Activated T-cell treated with anti-CD3 and anti-CD28 coated beads for 1 hour (primary cell): Measurements from ENCODE around the gene C1orf226.

Experiments
- DNase-seq: peaks from one replicate; pipeline ENCODE4 v3.0.0-alpha.2; 2020; ENCODE audit warnings: low read depth

The C1orf226 gene

DNA sequence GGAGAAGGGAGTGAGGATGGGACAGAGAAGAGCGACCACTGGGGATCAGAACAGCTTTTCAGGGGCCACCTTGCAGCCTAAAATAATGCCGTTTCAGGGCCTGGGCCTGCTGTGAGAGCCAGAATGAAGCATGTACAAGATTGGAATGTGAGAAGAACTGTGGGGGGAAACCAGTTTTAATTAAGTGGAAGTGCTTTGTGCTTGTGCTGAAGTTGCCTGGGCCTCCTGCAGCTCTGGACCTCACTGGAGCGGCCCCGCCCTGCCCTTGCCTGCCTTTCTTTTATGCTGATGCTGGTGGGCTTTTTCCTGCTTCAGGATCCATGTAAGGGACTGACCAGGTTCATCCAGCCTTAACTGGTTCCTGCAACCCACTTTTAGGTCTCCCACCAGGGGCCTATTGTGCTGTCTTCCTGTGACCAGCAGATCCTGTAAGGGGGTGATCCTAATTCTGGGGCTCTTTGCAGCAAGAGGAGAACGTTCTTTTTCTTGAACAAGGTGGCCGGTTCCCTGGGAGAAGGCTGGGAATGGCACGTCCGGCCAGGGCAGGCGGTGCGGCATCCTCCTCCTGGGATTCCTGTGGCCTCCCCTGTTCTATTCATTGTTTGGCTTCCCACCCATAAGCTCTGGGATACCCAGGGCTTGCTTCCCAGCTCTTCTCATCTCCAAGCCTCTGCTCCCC, 3.2 kb downstream of the C1orf226 start:
- no peak for DNase-seq

GRCh38 chr1:162385280-162385623, 3.7 kb downstream of the C1orf226 start:
- DNase-seq, result no peak

DNA sequence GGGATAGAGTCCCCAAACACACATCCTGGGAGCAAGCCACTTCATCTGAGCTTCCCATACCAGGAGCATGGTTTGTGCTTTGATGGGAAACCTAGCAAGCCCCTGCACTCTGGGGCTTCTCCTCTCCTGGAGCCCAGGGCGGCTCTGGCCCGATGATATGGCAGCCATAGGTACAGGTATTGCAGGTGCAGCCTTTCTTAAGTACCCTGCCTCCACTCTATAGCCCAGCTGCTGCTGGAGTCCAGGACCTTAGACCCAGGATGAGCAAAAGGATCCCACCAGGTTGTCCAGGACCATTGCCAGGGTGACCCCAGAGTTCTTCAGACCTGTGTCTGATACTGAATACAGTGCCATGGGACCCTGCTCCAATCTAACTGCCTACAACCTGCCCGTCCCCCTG, 4.2 kb downstream of the C1orf226 start:
- DNase-seq, result no peak

DNA sequence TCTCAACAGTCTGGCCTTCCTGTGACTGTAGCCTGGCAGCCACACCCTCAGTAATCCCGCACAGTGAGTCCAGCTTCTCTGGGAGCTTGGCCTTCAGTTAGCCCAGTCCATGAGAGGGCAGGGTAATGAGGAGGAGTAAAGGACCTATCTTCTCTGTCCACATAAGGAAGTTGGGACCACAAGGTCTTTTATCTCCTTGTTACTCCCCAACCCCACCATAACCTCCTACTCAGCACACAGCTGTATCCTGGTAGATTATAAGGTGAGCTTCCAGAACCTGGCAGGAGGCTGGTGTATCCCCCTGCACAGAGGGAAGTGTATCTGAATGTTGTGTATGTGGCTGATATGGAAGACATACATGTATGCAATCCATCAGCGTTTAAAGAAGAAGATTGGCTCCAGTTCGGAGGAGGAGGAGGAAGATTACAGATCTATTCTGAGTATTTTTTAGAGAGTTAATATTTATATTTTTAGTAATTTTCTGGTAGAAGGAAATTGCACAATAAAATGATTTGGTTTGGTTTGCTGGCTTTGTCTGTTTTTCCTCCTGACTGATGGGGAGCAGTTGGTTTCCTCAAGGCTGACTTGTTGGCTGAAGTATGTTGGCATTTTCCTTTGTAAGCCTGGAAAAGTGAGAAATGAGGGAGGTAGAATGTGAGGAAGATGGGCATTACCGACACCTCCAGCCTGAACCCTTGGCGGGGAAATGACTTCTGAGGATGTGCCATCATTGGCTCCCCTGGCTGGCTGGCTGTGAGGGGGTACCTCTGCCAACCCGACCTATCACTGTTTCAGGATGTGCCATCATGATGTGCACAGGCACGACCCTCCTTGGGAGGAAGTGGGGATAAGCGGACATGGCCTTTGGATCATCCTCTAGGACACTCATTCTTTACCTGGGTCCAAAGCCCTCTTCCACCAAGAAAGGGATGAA, 5.0 kb downstream of the C1orf226 start:
- DNase-seq, result no peak

DNA sequence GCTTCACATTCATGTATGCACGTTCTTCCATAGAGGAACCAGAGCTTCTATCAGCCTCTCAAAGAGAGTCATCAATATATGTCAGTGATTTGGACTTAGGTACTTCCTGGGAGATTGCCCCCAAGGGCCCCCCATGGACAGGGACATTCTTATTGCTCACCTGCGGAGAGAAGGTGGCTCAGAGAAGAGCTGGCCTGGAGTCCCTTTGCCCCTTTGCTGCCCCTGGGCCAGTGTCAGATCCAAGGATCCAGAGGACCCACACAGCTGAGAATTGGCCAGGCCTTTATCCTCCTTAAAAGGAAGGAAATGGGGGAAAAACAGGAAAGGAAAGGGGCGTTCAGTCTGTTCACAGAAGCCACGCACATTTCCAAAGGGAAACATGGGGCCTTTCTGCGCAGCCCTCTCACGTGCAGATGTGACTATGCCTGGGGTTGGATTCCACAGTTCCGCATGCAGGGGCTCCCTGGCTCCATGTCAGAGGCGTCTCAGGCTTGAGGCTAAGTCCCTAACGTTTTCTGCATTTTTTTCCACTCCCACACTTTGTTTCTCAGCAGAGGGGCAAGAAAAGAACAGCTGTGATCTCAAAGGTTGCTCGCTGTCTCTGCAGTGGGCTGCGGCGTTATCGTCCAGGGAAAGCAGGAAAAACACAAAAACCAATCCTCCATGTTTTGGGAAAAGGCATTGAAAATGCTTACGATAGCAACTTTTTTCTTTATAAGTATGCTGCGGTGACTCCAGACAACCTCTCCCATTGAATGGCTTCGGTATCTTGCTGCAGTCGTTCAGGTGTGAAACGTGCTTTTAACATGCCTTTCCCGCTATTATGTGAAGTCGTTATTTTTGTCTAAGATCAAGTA, 5.9 kb downstream of the C1orf226 start:
- DNase-seq, result no peak

DNA sequence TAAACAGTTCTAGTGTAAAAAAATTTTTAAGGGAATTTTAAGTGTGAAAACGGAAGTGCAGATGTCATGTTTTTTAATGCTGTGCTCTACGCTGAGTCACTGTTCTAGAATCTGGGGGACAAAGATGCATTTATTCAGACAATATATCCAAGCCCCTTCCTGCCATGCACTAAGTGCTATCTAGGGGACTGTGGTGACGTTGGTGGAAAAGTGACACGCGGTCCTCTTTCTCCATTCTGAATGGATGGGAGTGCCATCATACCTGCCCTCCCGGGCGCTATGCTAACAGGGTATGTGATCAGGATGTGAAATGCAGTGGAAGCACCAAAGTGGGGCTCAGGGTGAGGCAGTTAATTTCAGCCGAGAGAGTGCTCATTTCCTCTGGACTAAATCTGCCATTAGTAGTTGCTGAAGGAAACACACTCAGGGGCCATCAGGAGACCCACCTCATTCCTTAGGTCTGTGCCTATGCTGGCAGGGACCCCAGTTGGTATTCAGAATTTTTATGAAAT, 6.6 kb downstream of the C1orf226 start:
- no peak for DNase-seq

DNA sequence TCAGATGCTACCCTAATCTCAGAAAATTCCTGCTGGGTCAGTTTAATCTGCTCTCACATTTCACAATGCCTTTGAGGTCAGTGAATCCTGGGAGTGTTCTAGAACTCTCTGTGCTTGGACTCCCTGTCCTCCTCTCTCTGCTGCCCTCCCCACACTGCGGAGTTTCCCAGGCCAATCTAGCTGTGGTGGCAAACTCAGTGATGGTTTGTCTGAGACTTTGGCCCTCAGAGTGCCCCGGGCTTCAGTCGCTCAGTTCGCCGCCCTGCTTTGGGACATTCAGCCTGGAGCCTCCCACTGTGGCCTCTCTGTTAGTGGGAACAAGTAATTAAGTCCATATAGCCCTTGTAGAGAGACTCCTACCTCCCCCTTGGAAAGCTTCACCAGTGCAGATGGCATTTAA, 7.1 kb downstream of the C1orf226 start:
- no peak for DNase-seq

GRCh38 chr1:162389021-162389818, 7.7 kb downstream of the C1orf226 start:
- DNase-seq, result no peak

DNA sequence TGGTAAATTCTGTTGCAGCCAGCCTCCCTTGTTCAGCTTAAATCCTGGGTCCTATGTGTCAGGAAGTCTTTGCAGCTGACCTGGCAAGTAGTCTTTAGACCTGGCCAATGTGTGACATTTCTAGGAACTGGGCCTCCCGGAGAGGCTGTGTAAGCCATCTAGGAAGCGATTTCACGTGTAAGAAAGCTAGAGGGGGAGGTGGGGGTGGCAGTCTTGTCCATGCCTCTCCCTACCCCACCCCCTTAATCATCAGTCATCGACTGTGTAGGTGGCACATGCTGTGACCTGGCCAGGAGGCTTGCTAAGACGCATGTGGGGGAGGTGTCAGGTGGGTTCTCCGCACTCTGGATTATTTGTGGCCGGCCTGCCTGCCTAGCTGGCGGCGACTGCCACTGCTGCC, 8.4 kb downstream of the C1orf226 start:
- no peak for DNase-seq

DNA sequence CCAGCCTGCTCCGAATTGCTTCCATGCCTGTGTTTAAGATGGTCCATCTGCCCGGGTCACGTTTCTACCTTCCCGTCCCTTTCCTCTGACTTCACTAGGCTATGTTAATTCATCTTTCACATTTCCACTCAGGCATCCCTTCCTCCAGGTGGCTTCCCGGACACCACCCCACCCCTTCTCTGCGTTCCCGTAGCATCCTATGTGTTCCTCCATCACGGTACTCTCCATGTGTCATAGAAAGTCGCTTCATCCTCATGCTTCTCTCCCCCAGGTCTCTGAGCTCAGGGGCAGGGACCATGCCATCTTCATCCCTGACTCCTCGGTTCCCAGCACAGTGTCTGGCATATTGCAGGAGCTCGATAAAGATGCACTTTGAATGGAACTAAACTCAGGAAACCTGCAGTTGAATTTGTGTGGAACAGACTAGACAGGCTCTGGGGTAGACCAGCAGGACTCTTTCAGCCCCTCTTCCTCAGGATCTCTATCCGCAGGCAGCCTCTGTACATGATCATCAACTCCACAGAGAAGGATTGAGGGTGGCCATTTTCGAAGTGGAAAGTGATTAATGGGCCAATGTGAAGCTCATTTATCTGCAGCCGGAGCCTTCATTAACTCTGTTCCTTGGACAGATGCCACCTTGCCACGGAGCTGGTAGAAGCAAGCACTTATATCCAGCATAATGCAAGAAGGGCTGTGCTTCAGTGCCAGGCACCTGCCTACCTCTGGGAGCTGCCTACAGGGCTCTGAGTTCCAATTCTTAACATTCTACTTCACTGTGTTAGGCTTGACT, 9.1 kb downstream of the C1orf226 start:
- no peak for DNase-seq

DNA sequence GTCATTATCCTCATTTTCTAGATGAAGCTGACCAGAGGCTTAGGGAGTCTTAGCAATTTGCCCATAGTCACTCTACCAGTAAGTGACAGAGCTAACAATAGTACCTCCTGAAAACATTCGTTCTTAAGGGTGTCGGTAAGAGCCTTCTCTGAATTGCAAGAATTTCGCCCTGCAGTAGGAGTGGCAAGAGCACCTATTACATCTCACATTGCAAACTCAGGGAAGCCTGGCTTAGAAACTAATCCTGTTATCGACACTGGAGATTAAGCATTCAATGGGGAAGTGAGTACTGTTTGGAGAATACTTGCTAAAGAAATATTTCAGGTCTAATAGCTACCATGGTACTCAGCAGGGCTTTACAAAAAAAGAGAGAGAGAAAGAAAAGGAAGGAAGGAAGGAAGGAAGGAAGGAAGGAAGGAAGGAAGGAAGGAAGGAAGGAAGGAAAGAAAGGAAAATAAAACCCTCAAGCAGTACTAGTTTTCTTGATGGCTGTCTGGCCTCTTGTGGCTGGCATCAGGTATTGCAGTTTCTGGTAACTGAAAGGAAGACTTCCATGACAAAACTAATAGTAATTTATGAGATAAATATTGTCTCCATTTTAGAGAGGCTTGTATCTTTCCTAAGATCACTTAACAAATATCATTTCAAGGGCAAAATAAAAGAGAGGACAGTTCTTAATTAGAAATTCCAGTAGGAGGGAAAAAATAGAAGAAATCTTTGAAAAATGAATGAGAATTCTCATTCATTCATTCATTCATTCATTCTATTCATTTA, 10.4 kb downstream of the C1orf226 start:
- no peak for DNase-seq

DNA sequence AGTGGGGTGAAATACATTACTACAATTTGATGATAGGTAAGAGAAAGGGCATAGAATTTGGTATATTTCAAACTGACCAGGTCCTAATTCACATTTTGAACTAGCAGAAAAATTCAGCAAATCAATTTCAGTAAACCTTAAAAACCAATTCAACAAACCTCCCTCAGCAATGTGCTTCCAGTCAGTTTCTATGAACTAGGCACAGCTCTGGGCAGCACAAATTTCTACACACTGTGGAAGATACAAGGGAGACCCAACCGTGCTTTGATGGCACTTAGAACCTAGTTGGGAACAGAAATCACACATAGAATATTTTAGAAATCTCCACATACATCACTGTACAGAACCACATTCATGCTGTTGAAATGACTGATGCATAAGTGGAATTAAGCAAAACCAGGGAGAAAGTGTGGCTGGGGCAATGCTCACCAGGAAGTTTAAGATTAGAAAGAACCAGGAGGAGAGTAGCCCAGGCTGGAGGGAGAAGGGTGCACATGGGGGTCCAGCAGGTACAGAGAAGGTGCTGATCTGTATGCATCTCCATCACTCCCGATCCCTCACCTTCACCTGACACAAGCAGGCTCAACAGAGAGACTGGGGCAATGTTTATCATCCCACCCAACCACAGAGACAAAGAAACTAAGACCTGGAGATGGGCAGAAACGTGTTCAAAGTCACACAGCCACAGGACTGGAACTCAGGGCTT, 14.8 kb downstream of the C1orf226 start:
- no peak for DNase-seq

DNA sequence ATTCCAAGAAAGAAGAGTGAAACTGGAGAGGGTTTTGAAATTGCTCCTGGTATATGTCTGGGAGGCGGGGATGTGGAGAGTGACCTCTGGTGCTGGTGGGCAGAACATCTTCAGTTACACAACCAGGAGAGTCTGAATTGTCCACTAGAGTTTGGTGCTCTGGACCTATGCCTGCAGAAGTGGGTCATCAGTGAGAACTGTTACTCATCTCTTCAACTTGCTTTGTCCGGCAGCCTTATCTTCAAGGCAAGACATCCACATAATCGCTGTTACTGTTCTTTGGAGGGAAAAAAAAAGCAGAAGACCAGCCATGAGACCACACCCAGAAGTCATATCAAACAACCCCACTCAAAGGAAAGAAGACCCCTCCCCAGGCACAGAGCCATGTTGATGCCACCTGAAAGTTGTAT, 15.5 kb downstream of the C1orf226 start:
- no peak for DNase-seq

GRCh38 chr1:162397943-162398560, 16.5 kb downstream of the C1orf226 start:
- no peak for DNase-seq

- DNase-seq, result no peak
Observed at GRCh38 chr1:162398999-162399580, 17.6 kb downstream of the C1orf226 start.

- no peak for DNase-seq
Observed at GRCh38 chr1:162400790-162401355, 19.3 kb downstream of the C1orf226 start.

- no peak for DNase-seq
Observed at GRCh38 chr1:162404550-162405160, 23.1 kb downstream of the C1orf226 start.

DNA sequence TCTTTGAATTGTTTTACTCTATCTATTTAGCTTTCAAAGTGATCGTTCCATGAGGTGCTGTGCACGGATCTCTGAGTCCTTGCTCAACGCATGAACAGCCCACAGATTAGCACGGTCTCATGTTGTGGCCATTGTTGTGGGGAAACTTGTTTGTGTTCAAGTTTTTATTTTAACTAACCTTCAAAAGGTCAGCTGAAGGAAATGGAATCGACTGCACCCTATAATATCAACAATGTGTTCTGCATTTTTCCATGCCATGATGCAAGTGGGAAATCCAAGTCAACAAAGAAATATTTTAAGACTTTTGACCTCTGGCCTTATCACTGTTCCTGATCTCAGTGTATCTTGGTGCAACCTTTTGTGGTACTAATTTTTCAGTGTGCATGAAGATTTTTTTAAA, 24.3 kb downstream of the C1orf226 start:
- no peak for DNase-seq
